HEK293 (cell line): ENCODE data around the gene ADRA2C.

ENCODE experiments used
- CTCF ChIA-PET: fragments of 350-600 bp; formaldehyde crosslinking; extraction: SDS; loops from one replicate; lab custom pipeline; 2021; ENCODE audit warnings: antibody characterized with exemption; lab: Yijun Ruan, JAX
- POLR2A ChIA-PET: fragments of 300-600 bp; formaldehyde crosslinking; extraction: SDS; loops from one replicate; lab custom pipeline; 2020; ENCODE audit warnings: antibody characterized with exemption, inconsistent platforms; lab: Yijun Ruan, JAX
- H3K27ac ChIP-seq: fragments of 200-500 bp; sonication (Bioruptor generic); 2 replicates; pipeline ENCODE4 v1.5.1; 2014; ENCODE audit warnings: low read depth, low read length, control low read depth, inconsistent platforms; ENCODE audit errors: extremely low read depth
- H3K36me3 ChIP-seq, 2 experiments: fragments of 200-500 bp in 1 of 2; sonication (Bioruptor generic) in 1 of 2; 1 replicate in 1 of 2; 2 replicates in 1 of 2; pipeline ENCODE4 v1.5.1; 2014 to 2017; ENCODE audit warnings: inconsistent platforms in 2 of 2, low read length in 2 of 2; ENCODE audit not compliant: control insufficient read depth in 2 of 2, insufficient read depth in 1 of 2
- H3K4me1 ChIP-seq: fragments of 200-500 bp; sonication (Bioruptor generic); 2 replicates; pipeline ENCODE4 v1.5.1; 2014; ENCODE audit warnings: mild to moderate bottlenecking, low read length, inconsistent platforms; ENCODE audit not compliant: control insufficient read depth, insufficient read depth
- H3K4me3 ChIP-seq: 2 replicates; pipeline ENCODE4 v1.5.1; 2011; ENCODE audit warnings: low read depth, mild to moderate bottlenecking, control low read depth, low read length, moderate library complexity
- H3K9me3 ChIP-seq: fragments of 200-500 bp; sonication (Bioruptor generic); 2 replicates; pipeline ENCODE4 v1.5.1; 2014; ENCODE audit warnings: low read depth, low read length, inconsistent platforms; ENCODE audit not compliant: control insufficient read depth, insufficient read depth
- ELK4 ChIP-seq: IDR thresholded peaks from 2 replicates; pipeline ENCODE4 v1.6.1; 2011; ENCODE audit warnings: mild to moderate bottlenecking, low read depth, low read length, borderline replicate concordance
- KLF1 ChIP-seq: fragments of 450-650 bp; formaldehyde crosslinking; IDR thresholded peaks from 2 replicates; pipeline ENCODE4 v1.5.1; 2016; ENCODE audit warnings: missing biosample characterization, missing genetic modification characterization
- OSR2 ChIP-seq: fragments of 450-650 bp; formaldehyde crosslinking; IDR thresholded peaks from 2 replicates; pipeline ENCODE4 v1.5.1; 2016; ENCODE audit warnings: missing biosample characterization, missing genetic modification characterization
- TRIM28 ChIP-seq: IDR thresholded peaks from 2 replicates; pipeline ENCODE4 v1.6.1; 2011; ENCODE audit warnings: low read length, control low read depth, borderline replicate concordance
- ZBTB44 ChIP-seq: fragments of 450-650 bp; IDR thresholded peaks from 2 replicates; pipeline ENCODE4 v1.5.1; 2018; ENCODE audit warnings: missing biosample characterization, mild to moderate bottlenecking, missing genetic modification characterization
- ZBTB6 ChIP-seq: fragments of 450-650 bp; formaldehyde crosslinking; IDR thresholded peaks from 2 replicates; pipeline ENCODE4 v1.5.1; 2017; ENCODE audit warnings: missing biosample characterization, missing genetic modification characterization
- ZBTB8A ChIP-seq: fragments of 450-650 bp; formaldehyde crosslinking; IDR thresholded peaks from 2 replicates; pipeline ENCODE4 v1.5.1; 2016; ENCODE audit warnings: missing biosample characterization, missing genetic modification characterization
- ZNF133 ChIP-seq: fragments of 450-650 bp; formaldehyde crosslinking; IDR thresholded peaks from 2 replicates; pipeline ENCODE4 v1.5.1; 2016; ENCODE audit warnings: missing biosample characterization, missing genetic modification characterization
- ZNF175 ChIP-seq: fragments of 450-650 bp; formaldehyde crosslinking; IDR thresholded peaks from 2 replicates; pipeline ENCODE4 v1.5.1; 2016; ENCODE audit warnings: missing biosample characterization, missing genetic modification characterization
- ZNF350 ChIP-seq: fragments of 450-650 bp; formaldehyde crosslinking; IDR thresholded peaks from 2 replicates; pipeline ENCODE4 v1.5.0; 2017; ENCODE audit warnings: missing biosample characterization, mild to moderate bottlenecking, missing genetic modification characterization
- ZNF366 ChIP-seq: fragments of 450-650 bp; formaldehyde crosslinking; conservative IDR thresholded peaks from 2 replicates; pipeline ENCODE4 v1.5.1; 2016; ENCODE audit warnings: missing biosample characterization, missing genetic modification characterization
- ZNF48 ChIP-seq: fragments of 450-650 bp; formaldehyde crosslinking; IDR thresholded peaks from 2 replicates; pipeline ENCODE4 v1.5.1; 2016; ENCODE audit warnings: missing biosample characterization, missing genetic modification characterization
- ZNF76 ChIP-seq: fragments of 450-650 bp; formaldehyde crosslinking; IDR thresholded peaks from 2 replicates; pipeline ENCODE4; 2016; ENCODE audit warnings: low read depth, missing biosample characterization, missing genetic modification characterization, borderline replicate concordance
- ZNF768 ChIP-seq: fragments of 450-650 bp; formaldehyde crosslinking; IDR thresholded peaks from 2 replicates; pipeline ENCODE4 v1.5.1; 2018; ENCODE audit warnings: missing biosample characterization, mild to moderate bottlenecking, missing genetic modification characterization
- ZNF776 ChIP-seq: fragments of 450-650 bp; formaldehyde crosslinking; IDR thresholded peaks from 2 replicates; pipeline ENCODE4 v1.5.0; 2017; ENCODE audit warnings: missing biosample characterization, missing genetic modification characterization, borderline replicate concordance
- ZNF785 ChIP-seq: fragments of 450-650 bp; formaldehyde crosslinking; IDR thresholded peaks from 2 replicates; pipeline ENCODE4 v1.5.1; 2016; ENCODE audit warnings: missing biosample characterization, missing genetic modification characterization
- ZSCAN23 ChIP-seq: fragments of 450-650 bp; formaldehyde crosslinking; IDR thresholded peaks from 2 replicates; pipeline ENCODE4 v1.5.1; 2016; ENCODE audit warnings: missing biosample characterization, missing genetic modification characterization
- TF ChIP-seq, protein P1 (sequence below): fragments of 450-650 bp; formaldehyde crosslinking; IDR thresholded peaks from 2 replicates; pipeline ENCODE4 v1.5.1; 2016; ENCODE audit warnings: missing biosample characterization, missing genetic modification characterization

ADRA2C gene

DNA sequence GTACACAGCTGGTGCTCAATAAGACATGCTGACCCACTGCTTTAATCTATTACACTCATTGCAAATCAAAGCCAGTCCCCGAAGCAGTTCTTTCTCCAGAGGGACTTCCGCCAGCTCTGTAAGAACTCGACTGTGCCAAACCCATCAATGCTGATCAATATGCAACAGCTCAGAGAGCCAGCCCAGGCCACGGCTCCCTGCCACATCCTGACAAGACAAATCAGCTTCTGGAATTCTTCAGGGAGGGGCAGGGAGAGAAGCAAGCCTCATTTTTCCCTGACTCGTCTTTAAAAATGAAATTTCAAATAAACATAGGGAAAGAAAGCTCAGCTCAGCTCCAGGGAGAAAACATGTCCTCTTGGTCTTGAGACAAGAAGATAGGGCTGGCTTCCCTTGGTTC is 5.3 kb upstream of the ADRA2C start:
- ChIA-PET CTCF (interaction anchor here (1.0 to 2.1 kb wide), 2 partner anchors 12 to 13 kb away, joined by 3 to 8 read pairs; no protein-coding TSS in a partner anchor), POLR2A (no interaction called here)
- Histone ChIP-seq H3K36me3 (no peaks in the 10 kb centered on the region), H3K4me3 (no peak overlapping the region), H3K27ac (no peak overlapping the region), H3K9me3 (no peaks in the 10 kb centered on the region), H3K4me1 (no peaks in the 10 kb centered on the region)
- no peak for TF ChIP-seq ZNF366 (tag by site-specific recombination)
- TF ChIP-seq ZNF776 (tag by site-specific recombination) = no peak
- TF ChIP-seq ELK4 = no peak
- no peak for TF ChIP-seq ZNF175 (tag by site-specific recombination)
- no peak for TF ChIP-seq ZNF350 (tag by site-specific recombination)
- TF ChIP-seq TRIM28 = no peak
- no peak for TF ChIP-seq ZNF785
- no peak for TF ChIP-seq ZSCAN23 (tag by site-specific recombination)
- TF ChIP-seq, protein P1, sequence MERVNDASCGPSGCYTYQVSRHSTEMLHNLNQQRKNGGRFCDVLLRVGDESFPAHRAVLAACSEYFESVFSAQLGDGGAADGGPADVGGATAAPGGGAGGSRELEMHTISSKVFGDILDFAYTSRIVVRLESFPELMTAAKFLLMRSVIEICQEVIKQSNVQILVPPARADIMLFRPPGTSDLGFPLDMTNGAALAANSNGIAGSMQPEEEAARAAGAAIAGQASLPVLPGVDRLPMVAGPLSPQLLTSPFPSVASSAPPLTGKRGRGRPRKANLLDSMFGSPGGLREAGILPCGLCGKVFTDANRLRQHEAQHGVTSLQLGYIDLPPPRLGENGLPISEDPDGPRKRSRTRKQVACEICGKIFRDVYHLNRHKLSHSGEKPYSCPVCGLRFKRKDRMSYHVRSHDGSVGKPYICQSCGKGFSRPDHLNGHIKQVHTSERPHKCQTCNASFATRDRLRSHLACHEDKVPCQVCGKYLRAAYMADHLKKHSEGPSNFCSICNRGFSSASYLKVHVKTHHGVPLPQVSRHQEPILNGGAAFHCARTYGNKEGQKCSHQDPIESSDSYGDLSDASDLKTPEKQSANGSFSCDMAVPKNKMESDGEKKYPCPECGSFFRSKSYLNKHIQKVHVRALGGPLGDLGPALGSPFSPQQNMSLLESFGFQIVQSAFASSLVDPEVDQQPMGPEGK (tag by site-specific recombination) = no peak
- TF ChIP-seq ZBTB6 = no peak
- TF ChIP-seq ZNF768 (tag by site-specific recombination) = no peak
- no peak for TF ChIP-seq OSR2 (tag by site-specific recombination)

DNA sequence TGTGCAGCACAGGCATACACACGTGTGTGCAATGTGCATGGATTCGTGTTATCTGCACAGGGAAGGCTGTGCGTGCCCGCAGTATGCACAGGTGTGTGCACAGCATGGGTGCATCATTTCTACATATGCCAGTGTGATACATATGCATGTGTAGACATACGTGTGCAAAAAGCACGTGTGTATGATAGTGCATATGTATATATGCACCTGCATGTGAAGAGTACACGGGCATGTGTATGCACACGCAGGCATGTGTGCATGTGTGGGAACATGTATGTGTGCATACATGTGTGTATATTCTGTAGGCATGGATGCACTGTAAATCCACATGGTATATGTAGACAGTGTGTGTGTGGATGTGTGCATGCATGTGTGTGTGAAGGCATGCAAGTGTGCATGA is 3.9 kb upstream of the ADRA2C start:
- no peak overlapping the region for H3K4me3 ChIP-seq
- ChIA-PET POLR2A (no interaction called here), CTCF (no interaction called here)
- no peaks in the 10 kb centered on the region for H3K4me1 ChIP-seq
- no peaks in the 10 kb centered on the region for H3K9me3 ChIP-seq
- H3K36me3 ChIP-seq = no peaks in the 10 kb centered on the region
- no peak overlapping the region for H3K27ac ChIP-seq
- TF ChIP-seq ZNF76 (no peak), ZNF48 (tag by site-specific recombination) (no peak), ZNF133 (tag by site-specific recombination) (no peak), ZBTB44 (no peak), KLF1 (tag by site-specific recombination) (no peak), ZBTB8A (tag by site-specific recombination) (no peak)
